ENCODE measurements around the gene ZNF280D. TPM values are rescaled to one million over a fixed set of nuclear protein-coding genes. Genes with fewer than 3 reads are reported as not detected.

The ZNF280D gene
- total RNA-seq, 1 donor from 2014 or later: 24.0 TPM

GRCh38 chr15:56681113-56681512 lies 52.2 kb downstream of the ZNF280D start:
- H3K4me1 Mint-ChIP-seq (ENCODE audit: low read depth): no peaks in the 10 kb centered on the region
- no peaks in the 10 kb centered on the region for H3K27me3 Mint-ChIP-seq (ENCODE audit: low read depth)
- no peak for DNase-seq (ENCODE audit: low spot score)
- intact Hi-C loops (cut with micrococcal nuclease): no loop called here
- no peak overlapping the region for H3K27ac Mint-ChIP-seq
- no peak overlapping the region for H3K4me3 Mint-ChIP-seq (ENCODE audit: low read depth)
- H3K36me3 Mint-ChIP-seq (ENCODE audit: low read depth): peaks cover 21% of the 10 kb centered on the region
- H3K9me3 Mint-ChIP-seq: no peaks in the 10 kb centered on the region

- Mint-ChIP-seq H3K4me3 (ENCODE audit: low read depth) (no peak overlapping the region), H3K27me3 (ENCODE audit: low read depth) (no peaks in the 10 kb centered on the region), H3K27ac (no peak overlapping the region), H3K9me3 (no peaks in the 10 kb centered on the region), H3K36me3 (ENCODE audit: low read depth) (peaks cover 28% of the 10 kb centered on the region), H3K4me1 (ENCODE audit: low read depth) (no peaks in the 10 kb centered on the region)
- no peak for DNase-seq (ENCODE audit: low spot score)
- intact Hi-C loops (cut with micrococcal nuclease): no loop called here
Measured at GRCh38 chr15:56679225-56679624, 54.1 kb downstream of the ZNF280D start.

- peaks cover 32% of the 10 kb centered on the region for H3K36me3 Mint-ChIP-seq (ENCODE audit: low read depth)
- H3K27me3 Mint-ChIP-seq (ENCODE audit: low read depth): no peaks in the 10 kb centered on the region
- intact Hi-C loops (cut with micrococcal nuclease): no loop called here
- no peak overlapping the region for H3K27ac Mint-ChIP-seq
- no peak overlapping the region for H3K4me3 Mint-ChIP-seq (ENCODE audit: low read depth)
- H3K4me1 Mint-ChIP-seq (ENCODE audit: low read depth): no peaks in the 10 kb centered on the region
- H3K9me3 Mint-ChIP-seq: no peaks in the 10 kb centered on the region
- DNase-seq (ENCODE audit: low spot score): no peak
Measured at GRCh38 chr15:56678571-56678970, 54.7 kb downstream of the ZNF280D start.

GRCh38 chr15:56677271-56677670 lies 56.0 kb downstream of the ZNF280D start:
- Mint-ChIP-seq H3K4me3 (ENCODE audit: low read depth) (no peak overlapping the region), H3K36me3 (ENCODE audit: low read depth) (peaks cover 40% of the 10 kb centered on the region), H3K27ac (no peak overlapping the region), H3K4me1 (ENCODE audit: low read depth) (peaks cover 8% of the 10 kb centered on the region), H3K9me3 (no peaks in the 10 kb centered on the region), H3K27me3 (ENCODE audit: low read depth) (no peaks in the 10 kb centered on the region)
- intact Hi-C loops (cut with micrococcal nuclease): no loop called here
- no peak for DNase-seq (ENCODE audit: low spot score)

- peaks cover 49% of the 10 kb centered on the region for H3K36me3 Mint-ChIP-seq (ENCODE audit: low read depth)
- H3K4me3 Mint-ChIP-seq (ENCODE audit: low read depth): no peak overlapping the region
- peaks cover 11% of the 10 kb centered on the region for H3K4me1 Mint-ChIP-seq (ENCODE audit: low read depth)
- DNase-seq (ENCODE audit: low spot score): no peak
- intact Hi-C loops (cut with micrococcal nuclease): no loop called here
- H3K27ac Mint-ChIP-seq: no peak overlapping the region
- no peaks in the 10 kb centered on the region for H3K27me3 Mint-ChIP-seq (ENCODE audit: low read depth)
- no peaks in the 10 kb centered on the region for H3K9me3 Mint-ChIP-seq
Measured at GRCh38 chr15:56675930-56676329, 57.4 kb downstream of the ZNF280D start.

- H3K9me3 Mint-ChIP-seq: no peaks in the 10 kb centered on the region
- peaks cover 11% of the 10 kb centered on the region for H3K4me1 Mint-ChIP-seq (ENCODE audit: low read depth)
- DNase-seq (ENCODE audit: low spot score): no peak
- H3K4me3 Mint-ChIP-seq (ENCODE audit: low read depth): no peak overlapping the region
- no peaks in the 10 kb centered on the region for H3K27me3 Mint-ChIP-seq (ENCODE audit: low read depth)
- H3K36me3 Mint-ChIP-seq (ENCODE audit: low read depth): peaks cover 47% of the 10 kb centered on the region
- intact Hi-C loops (cut with micrococcal nuclease): no loop called here
- no peak overlapping the region for H3K27ac Mint-ChIP-seq
Measured at GRCh38 chr15:56674857-56675256, 58.5 kb downstream of the ZNF280D start.

- Mint-ChIP-seq H3K9me3 (no peaks in the 10 kb centered on the region), H3K4me3 (ENCODE audit: low read depth) (no peak overlapping the region), H3K27me3 (ENCODE audit: low read depth) (no peaks in the 10 kb centered on the region), H3K36me3 (ENCODE audit: low read depth) (peaks cover 46% of the 10 kb centered on the region), H3K27ac (no peak overlapping the region), H3K4me1 (ENCODE audit: low read depth) (peaks cover 11% of the 10 kb centered on the region)
- DNase-seq (ENCODE audit: low spot score): no peak
- intact Hi-C loops (cut with micrococcal nuclease): no loop called here
Measured at GRCh38 chr15:56672721-56673120, 60.6 kb downstream of the ZNF280D start.

- H3K27ac Mint-ChIP-seq: no peak overlapping the region
- H3K4me1 Mint-ChIP-seq (ENCODE audit: low read depth): peaks cover 5% of the 10 kb centered on the region
- peaks cover 37% of the 10 kb centered on the region for H3K36me3 Mint-ChIP-seq (ENCODE audit: low read depth)
- intact Hi-C loops (cut with micrococcal nuclease): no loop called here
- no peaks in the 10 kb centered on the region for H3K27me3 Mint-ChIP-seq (ENCODE audit: low read depth)
- no peaks in the 10 kb centered on the region for H3K9me3 Mint-ChIP-seq
- DNase-seq (ENCODE audit: low spot score): no peak
- no peak overlapping the region for H3K4me3 Mint-ChIP-seq (ENCODE audit: low read depth)
Measured at GRCh38 chr15:56667517-56667916, 65.8 kb downstream of the ZNF280D start.

- Mint-ChIP-seq H3K27me3 (ENCODE audit: low read depth) (no peaks in the 10 kb centered on the region), H3K4me1 (ENCODE audit: low read depth) (peaks cover 23% of the 10 kb centered on the region), H3K9me3 (no peaks in the 10 kb centered on the region), H3K27ac (no peak overlapping the region), H3K36me3 (ENCODE audit: low read depth) (peaks cover 42% of the 10 kb centered on the region), H3K4me3 (ENCODE audit: low read depth) (no peak overlapping the region)
- intact Hi-C loops (cut with micrococcal nuclease): no loop called here
- DNase-seq (ENCODE audit: low spot score): no peak
Measured at GRCh38 chr15:56660943-56661342, 72.4 kb downstream of the ZNF280D start.

- no peaks in the 10 kb centered on the region for H3K27me3 Mint-ChIP-seq (ENCODE audit: low read depth)
- H3K4me1 Mint-ChIP-seq (ENCODE audit: low read depth): peaks cover 26% of the 10 kb centered on the region
- H3K27ac Mint-ChIP-seq: no peak overlapping the region
- H3K9me3 Mint-ChIP-seq: no peaks in the 10 kb centered on the region
- intact Hi-C loops (cut with micrococcal nuclease): no loop called here
- DNase-seq (ENCODE audit: low spot score): no peak
- peaks cover 35% of the 10 kb centered on the region for H3K36me3 Mint-ChIP-seq (ENCODE audit: low read depth)
- H3K4me3 Mint-ChIP-seq (ENCODE audit: low read depth): no peak overlapping the region
Measured at GRCh38 chr15:56659197-56659596, 74.1 kb downstream of the ZNF280D start.

GRCh38 chr15:56654624-56655023 lies 78.7 kb downstream of the ZNF280D start:
- Mint-ChIP-seq H3K27me3 (ENCODE audit: low read depth) (no peaks in the 10 kb centered on the region), H3K9me3 (no peaks in the 10 kb centered on the region), H3K4me3 (ENCODE audit: low read depth) (no peak overlapping the region), H3K36me3 (ENCODE audit: low read depth) (peaks cover 31% of the 10 kb centered on the region), H3K4me1 (ENCODE audit: low read depth) (peaks cover 21% of the 10 kb centered on the region), H3K27ac (no peak overlapping the region)
- intact Hi-C loops (cut with micrococcal nuclease): no loop called here
- DNase-seq (ENCODE audit: low spot score): no peak

GRCh38 chr15:56654216-56654615 lies 79.1 kb downstream of the ZNF280D start:
- Mint-ChIP-seq H3K36me3 (ENCODE audit: low read depth) (peaks cover 31% of the 10 kb centered on the region), H3K27me3 (ENCODE audit: low read depth) (no peaks in the 10 kb centered on the region), H3K27ac (no peak overlapping the region), H3K4me1 (ENCODE audit: low read depth) (peaks cover 19% of the 10 kb centered on the region), H3K9me3 (no peaks in the 10 kb centered on the region), H3K4me3 (ENCODE audit: low read depth) (no peak overlapping the region)
- DNase-seq (ENCODE audit: low spot score): no peak
- intact Hi-C loops (cut with micrococcal nuclease): no loop called here

GRCh38 chr15:56653787-56654186 lies 79.5 kb downstream of the ZNF280D start:
- DNase-seq (ENCODE audit: low spot score): no peak
- intact Hi-C loops (cut with micrococcal nuclease): no loop called here
- Mint-ChIP-seq H3K27ac (no peak overlapping the region), H3K36me3 (ENCODE audit: low read depth) (peaks cover 33% of the 10 kb centered on the region), H3K4me3 (ENCODE audit: low read depth) (no peak overlapping the region), H3K4me1 (ENCODE audit: low read depth) (peaks cover 17% of the 10 kb centered on the region), H3K27me3 (ENCODE audit: low read depth) (no peaks in the 10 kb centered on the region), H3K9me3 (no peaks in the 10 kb centered on the region)

GRCh38 chr15:56653107-56653506 lies 80.2 kb downstream of the ZNF280D start:
- Mint-ChIP-seq H3K36me3 (ENCODE audit: low read depth) (peaks cover 38% of the 10 kb centered on the region), H3K4me1 (ENCODE audit: low read depth) (peaks cover 17% of the 10 kb centered on the region), H3K4me3 (ENCODE audit: low read depth) (no peak overlapping the region), H3K27ac (no peak overlapping the region), H3K27me3 (ENCODE audit: low read depth) (no peaks in the 10 kb centered on the region), H3K9me3 (no peaks in the 10 kb centered on the region)
- DNase-seq (ENCODE audit: low spot score): no peak
- intact Hi-C loops (cut with micrococcal nuclease): no loop called here
